NCI-H2196 treated with DMSO at 0.1 percent for 48 hours (cell line): Measurements from ENCODE around the gene TMEM269.

Source experiments
- DNase-seq: peaks from one replicate; lab custom pipeline; 2025; ENCODE audit not compliant: unreplicated experiment; lab: John Stamatoyannopoulos, UW

The TMEM269 gene

GRCh38 chr1:42820813-42821212 is 36.0 kb downstream of the TMEM269 start:
- no peak for DNase-seq

GRCh38 chr1:42821690-42822089 is 36.9 kb downstream of the TMEM269 start:
- DNase-seq, result no peak

DNA sequence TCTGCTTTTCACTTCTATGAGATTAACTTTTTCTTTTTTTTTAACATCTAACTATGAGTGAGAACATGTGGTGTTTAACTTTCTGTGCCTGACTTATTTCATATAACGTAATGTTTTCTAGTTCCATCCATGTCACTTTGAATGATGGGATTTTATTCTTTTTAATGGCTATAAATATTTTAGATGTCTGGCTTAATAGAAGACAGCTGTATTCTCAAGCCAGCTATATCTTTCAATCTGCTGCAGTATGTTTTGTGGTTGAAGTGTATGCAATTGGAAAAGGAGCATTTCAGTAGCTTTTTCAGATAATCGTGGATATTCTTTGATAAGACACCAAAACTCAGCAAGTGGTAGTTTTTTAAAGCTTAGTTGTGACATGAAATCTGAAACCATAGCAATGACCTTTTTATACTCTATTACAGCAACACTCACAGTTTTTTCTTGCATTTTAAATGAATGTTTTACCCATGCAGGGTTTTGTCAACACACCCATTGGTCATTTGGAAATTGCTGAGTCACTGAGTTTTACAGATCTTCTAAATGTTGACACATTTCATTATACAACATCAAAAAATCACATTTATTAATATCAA is 38.1 kb downstream of the TMEM269 start:
- DNase-seq, result no peak

DNA sequence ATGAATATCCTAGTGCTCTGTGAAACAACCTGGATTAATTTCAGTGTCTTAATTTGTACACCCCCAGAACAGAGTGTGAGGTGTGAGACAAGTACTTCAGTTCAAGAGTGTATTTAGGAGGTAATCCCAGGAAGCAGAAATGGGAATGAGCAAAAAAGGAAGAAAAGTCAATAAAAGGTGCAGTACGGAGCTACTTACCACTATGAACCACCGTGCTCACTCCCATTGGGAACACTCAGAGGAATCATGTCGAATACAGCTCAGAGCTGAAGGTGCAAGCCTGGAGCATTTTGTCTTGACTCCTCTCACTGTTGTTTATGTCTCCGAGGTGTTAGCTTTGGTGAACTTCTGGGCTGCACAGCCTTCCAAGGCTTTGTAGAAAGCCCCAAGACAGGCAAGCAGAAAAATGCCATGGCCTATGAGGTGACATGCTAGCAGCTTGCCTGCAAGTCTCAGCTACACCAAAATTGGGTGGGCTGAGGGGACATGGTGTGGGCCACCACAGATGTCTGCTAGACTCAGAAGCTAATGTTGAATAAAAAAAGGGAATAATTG is 39.8 kb downstream of the TMEM269 start:
- DNase-seq, result no peak

- DNase-seq, result no peak
Observed at GRCh38 chr1:42825036-42825851, 40.5 kb downstream of the TMEM269 start.

DNA sequence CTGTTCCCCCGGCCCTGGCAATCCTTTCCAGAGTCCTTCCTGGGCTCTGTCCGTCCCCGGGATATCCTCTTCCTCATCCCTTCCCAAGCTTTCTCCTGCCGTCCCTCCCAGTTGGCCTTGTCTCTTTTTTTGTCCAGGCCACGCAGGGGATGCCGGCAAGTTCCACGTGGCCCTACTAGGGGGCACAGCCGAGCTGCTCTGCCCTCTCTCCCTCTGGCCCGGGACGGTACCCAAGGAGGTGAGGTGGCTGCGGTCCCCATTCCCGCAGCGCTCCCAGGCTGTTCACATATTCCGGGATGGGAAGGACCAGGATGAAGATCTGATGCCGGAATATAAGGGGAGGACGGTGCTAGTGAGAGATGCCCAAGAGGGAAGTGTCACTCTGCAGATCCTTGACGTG is 45.8 kb downstream of the TMEM269 start:
- DNase-seq, result no peak

DNA sequence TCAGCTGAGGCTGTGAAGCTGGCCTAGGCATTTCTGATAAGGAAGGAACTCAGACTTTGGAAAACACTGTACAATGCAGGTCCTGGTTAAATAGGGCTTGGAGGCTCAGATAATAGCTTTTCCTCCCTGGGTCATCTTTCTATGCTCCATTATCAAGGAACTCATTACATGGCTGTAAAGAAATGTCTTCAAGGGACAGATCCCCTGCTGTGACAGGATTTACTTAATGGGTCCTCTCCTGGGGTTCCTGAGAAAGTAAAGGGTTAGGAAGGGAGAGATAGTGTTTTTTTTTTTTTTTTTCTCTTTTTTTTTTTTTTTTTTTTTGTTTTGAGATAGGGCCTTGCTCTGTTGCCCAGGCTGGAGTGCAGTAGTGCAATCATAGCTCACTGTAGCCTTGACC is 46.5 kb downstream of the TMEM269 start:
- no peak for DNase-seq

- DNase-seq, result no peak
Observed at GRCh38 chr1:42832641-42833240, 48.0 kb downstream of the TMEM269 start.

- DNase-seq, result no peak
Observed at GRCh38 chr1:42833981-42834380, 49.2 kb downstream of the TMEM269 start.

- DNase-seq, result no peak
Observed at GRCh38 chr1:42834803-42835202, 50.0 kb downstream of the TMEM269 start.

GRCh38 chr1:42835422-42835821 is 50.6 kb downstream of the TMEM269 start:
- no peak for DNase-seq

GRCh38 chr1:42837709-42838108 is 52.9 kb downstream of the TMEM269 start:
- no peak for DNase-seq

DNA sequence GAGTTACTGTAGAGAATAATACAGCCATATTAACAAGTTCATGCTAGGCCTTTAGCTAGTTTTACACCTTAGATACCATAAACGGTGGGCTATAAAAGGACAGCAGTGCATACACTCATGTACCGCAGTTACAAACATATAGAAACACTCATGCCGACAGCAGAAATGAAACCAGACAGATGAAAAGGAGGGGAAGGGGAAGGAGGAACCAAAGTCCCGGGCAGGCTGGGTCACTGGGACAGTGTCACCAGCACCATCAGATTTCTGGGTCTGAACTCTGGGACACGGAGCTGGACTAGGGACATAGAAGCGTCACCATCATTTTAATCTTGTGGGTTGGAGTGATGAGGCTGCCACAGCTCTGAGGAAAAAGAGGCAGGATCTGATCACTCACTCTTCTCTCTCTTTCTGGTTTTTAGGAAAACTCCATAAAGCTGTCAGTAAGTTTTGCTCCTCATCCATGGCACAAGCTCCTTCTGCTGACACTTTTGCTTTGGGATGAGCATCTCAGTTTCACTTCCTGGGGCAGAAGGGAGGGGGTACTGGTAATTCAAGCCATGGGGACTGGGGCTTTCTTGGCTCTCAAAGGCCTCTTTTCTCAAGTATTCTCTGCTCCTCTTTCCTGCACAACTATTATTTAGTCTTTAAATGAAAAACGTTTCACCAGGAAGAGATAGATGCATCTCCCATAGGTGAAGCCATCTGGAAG is 53.8 kb downstream of the TMEM269 start:
- no peak for DNase-seq

- DNase-seq, result no peak
Observed at GRCh38 chr1:42841010-42841409, 56.2 kb downstream of the TMEM269 start.

- DNase-seq, result no peak
Observed at GRCh38 chr1:42841440-42842147, 56.8 kb downstream of the TMEM269 start.

GRCh38 chr1:42844592-42845140 is 59.9 kb downstream of the TMEM269 start:
- DNase-seq, result no peak

DNA sequence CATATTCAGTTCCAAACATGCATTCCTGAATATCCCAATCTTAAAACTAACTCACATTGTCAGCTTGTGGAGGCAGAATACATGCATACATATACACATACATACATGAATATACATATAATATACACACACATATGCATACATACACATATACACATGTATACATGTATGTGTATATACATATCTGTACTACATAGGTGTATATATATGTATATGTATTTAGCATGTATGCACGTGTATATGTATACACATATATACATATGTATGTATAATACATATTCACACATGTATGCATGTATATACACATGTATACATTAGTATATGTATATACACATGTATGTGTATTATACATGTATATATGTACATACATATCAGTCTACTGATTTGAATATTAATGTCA is 60.4 kb downstream of the TMEM269 start:
- DNase-seq, result no peak

DNA sequence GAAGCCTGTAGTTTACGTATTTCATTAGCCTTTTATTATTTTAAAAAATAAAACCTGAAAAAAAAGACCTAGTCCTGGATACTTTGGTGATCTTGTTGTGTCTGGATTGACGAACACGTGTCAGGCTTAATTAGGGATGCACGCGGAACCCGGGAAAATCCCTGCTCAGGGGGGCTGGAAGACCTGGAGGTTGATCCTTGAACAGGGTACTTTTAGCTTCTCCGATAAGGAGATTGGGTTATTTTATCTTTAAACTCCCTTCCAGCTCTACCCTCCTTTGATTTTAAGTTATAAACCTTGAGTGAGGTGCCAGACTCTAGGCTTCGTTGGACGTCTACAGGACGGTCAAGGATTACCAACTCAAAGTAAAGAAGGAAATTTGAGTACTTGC is 61.1 kb downstream of the TMEM269 start:
- DNase-seq, result no peak

DNA sequence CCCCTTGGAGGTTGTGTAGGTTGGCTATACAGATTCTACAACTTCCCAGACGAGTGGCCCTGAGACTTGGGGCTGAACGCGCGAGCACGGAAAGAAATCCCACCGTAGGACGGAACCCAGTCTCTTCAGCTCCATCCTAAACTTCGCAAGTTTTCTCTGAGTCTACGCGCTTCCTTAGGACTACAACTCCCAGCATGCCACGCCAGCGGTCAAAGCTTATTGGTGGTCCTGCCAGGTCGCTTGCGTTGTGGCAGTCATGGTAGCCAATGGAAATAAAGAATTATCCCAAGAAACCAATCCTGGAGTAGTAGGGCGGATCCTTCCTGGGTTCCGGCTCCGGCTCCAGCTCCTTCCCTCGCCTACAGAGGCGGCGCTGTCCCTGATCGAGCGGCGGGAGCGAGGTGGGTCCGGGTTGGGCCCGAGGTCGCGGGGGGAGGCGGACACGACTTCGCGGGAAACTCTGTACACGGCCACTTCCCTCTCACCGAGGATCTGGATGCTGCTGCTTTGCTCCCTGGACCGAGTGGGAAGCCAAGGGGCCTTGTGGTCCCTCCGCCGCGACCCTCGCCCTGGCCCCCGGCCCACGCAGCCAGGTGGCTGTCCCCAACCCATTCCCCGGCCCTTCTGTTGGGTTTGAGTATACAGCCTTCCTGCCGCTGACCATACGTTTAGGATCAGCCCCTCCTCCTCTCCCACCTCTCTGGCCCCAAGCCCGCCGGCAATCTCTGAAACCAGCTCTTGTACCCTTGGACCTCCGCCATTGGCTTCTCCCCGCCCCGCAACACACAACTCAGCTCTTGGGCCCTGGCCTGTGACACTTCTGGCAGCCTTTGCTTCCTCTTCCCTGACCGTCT is 61.7 kb downstream of the TMEM269 start, which contains the start of gene ZNF691:
Gene ZNF691 (plus strand): TSS at position 357 of the 854 bp plus-strand sequence. CDS start 3,046 bp downstream, outside the sequence.
- peak; percentile 92 for DNase-seq
